PFSK-1 (cell line): ENCODE results near the gene PFKP.

ENCODE experiments used
- POLR2AphosphoS5 ChIP-seq: IDR thresholded peaks from 2 replicates; pipeline ENCODE4 v1.6.1; 2012; ENCODE audit warnings: low read depth, mild to moderate bottlenecking, control low read depth, low read length, moderate library complexity
- REST ChIP-seq, 2 experiments: IDR thresholded peaks; 2 replicates each; pipeline versions ENCODE4 v1.6.1 to v1.8.0; 2011 to 2012; ENCODE audit warnings: low read depth in 2 of 2, low read length in 2 of 2, control low read depth in 1 of 2, inconsistent platforms in 1 of 2, mild to moderate bottlenecking in 1 of 2, moderate library complexity in 1 of 2; ENCODE audit not compliant: insufficient read depth in 1 of 2
- SIN3A ChIP-seq: IDR thresholded peaks from 2 replicates; pipeline ENCODE4 v1.6.1; 2012; ENCODE audit warnings: mild to moderate bottlenecking, low read length, moderate library complexity, borderline replicate concordance; ENCODE audit not compliant: insufficient read depth
- TAF1 ChIP-seq: IDR thresholded peaks from 2 replicates; pipeline ENCODE4 v1.6.1; 2012; ENCODE audit warnings: low read length, control low read depth, borderline replicate concordance; ENCODE audit not compliant: insufficient read depth

GRCh38 chr10:3180355-3181025, 113.1 kb downstream of the PFKP start:
- TF ChIP-seq TAF1 (no peak), SIN3A (no peak), POLR2AphosphoS5 (no peak), REST (IDR thresholded peaks at IDR 0.05; ENCODE audit: insufficient read depth in 1 of 2, low read depth in 2 of 2, low read length in 2 of 2) (no peak)
